ENCODE results near the gene EXO5.
"Not testable (repeated sequence)": the region's sequence is repeated elsewhere in the genome, so short reads cannot be mapped to it uniquely, and the experiment has no call there.

Gene EXO5, protein sequence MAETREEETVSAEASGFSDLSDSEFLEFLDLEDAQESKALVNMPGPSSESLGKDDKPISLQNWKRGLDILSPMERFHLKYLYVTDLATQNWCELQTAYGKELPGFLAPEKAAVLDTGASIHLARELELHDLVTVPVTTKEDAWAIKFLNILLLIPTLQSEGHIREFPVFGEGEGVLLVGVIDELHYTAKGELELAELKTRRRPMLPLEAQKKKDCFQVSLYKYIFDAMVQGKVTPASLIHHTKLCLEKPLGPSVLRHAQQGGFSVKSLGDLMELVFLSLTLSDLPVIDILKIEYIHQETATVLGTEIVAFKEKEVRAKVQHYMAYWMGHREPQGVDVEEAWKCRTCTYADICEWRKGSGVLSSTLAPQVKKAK

DNA sequence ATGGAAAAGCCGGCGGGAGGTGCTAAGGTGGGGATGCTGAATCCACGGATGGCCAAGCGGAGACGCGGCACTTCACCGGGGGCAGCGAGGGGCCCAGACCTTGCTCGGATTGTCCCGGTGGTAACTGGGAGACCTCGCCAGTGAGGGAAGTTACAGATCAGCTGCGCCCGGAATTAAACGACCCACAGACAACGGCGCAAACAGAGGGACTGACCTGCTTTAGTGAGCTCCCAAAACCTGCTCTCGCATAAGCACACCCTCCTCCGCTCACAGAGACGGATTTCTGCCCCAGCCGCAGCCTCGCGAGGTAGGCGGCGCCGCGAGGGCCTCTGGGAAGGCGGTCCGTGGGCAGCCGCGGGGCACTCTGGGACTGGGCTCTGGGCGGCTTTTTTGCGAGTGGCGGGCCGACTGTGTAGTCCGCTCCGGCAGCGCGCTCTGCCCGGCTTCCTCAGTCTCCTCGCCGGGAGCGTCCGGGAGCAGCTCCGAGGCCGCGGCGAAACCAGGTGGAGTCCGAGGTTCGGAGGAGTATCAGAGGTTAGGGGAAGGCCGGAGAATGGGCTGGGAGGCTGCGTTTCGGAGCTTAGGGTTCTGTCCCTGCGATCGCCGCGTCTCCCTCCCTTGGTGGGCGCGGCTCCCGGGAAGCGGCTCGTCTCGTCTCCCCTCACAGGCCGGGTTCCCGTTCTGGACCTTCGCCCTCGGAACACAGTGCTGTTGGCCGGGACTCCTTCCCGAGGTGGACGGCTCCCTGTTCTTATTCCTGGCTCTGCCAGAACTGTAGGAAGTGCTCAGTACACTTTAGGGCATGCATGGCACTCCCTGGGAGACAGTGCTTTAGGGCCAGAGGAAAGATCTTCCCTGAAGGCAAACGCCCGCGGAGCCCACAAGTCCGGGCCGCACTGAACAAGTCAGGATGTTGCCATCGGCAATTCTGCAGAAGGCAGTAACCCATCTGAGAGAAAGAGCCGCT, at the start of gene EXO5:
Gene EXO5 (plus strand): TSS at position 393 of the 967 bp plus-strand sequence. CDS start 5,778 bp downstream, outside the sequence.
- peak; percentile 80 for DNase-seq

DNA sequence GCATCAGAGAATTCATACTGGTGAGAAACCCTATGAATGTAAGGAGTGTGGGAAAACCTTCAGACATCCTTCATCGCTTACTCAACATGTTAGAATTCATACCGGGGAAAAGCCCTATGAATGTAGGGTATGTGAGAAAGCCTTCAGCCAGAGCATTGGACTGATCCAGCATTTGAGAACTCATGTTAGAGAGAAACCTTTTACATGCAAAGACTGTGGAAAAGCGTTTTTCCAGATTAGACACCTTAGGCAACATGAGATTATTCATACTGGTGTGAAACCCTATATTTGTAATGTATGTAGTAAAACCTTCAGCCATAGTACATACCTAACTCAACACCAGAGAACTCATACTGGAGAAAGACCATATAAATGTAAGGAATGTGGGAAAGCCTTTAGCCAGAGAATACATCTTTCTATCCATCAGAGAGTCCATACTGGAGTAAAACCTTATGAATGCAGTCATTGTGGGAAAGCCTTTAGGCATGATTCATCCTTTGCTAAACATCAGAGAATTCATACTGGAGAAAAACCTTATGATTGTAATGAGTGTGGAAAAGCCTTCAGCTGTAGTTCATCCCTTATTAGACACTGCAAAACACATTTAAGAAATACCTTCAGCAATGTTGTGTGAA, 45.5 kb upstream of the EXO5 start:
- no peak for DNase-seq

DNA sequence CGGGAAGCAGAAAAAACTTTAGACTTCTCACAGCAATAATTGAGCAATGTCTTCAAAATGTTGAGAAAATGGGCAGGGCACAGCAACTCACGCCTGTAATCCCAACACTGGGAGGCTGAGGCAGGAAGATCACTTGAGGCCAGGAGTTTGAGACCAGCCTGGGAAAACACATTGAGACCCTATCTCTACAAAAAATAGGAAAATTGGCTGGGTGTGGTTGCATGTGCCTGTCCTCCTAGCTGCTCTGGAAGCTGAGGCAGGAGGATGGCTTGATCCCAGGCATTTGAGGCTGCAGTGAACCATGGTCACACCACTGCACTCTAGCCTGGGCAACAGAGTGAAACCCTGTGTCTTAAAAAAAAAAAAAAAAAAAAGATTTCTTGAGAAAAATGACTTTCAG, 39.2 kb upstream of the EXO5 start:
- no peak for DNase-seq

DNA sequence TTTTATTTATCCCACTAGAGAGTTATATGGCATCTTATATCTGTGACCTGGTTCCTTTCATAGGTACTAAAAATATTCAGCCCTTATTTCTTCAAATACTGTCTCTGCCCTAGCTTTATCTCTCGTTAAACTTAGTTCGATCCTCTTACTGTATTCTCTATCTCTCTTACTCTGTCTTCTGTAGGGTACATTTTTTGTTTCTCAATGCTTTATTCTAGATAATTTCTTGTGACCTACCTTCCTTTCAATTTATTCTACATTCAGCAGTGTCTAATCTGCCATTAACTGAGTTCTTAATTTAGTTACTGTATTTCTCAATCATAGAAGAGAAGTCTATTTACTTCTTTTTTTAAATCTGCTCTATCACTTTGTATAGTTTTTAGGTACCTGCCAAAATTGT, 33.3 kb upstream of the EXO5 start:
- no peak for DNase-seq

DNA sequence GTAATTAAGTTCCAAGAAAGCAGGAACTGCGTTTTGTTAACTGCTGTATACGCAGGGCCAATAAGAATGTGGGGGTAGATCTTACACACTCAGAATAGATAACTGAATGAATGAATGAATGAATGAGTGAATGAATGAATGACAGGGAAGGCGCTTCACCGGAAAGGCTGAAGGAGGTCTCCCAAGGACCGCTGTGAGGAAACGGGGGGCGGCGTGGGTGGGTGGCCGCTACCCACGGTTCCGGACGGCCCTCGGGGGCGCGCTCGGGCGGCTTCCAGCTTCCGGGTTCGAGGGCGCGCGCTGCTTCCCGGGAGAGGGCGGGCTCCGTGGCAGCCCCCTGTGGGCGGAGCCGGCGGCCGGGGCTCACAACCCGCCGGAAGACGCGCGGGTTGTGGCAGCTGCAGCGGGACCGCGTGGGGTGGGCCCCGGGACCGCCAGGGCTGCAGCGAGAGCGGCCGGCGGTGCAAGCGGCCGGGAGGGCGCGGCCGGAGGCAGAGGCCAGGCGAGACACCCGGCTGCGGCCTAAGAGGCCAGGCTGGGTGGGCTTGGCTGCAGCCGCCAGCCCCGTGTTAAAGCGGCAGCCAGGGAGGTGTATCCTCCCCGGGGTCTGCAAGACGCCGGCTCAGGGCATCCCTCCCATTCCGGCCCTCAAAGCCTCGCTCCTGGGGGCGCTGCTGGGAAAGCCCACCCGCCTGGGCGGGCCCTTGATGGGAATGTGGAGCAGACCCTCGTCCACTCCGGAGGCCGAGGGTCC, 31.5 kb upstream of the EXO5 start, which contains the start of gene ZFP69:
Gene ZFP69 (plus strand): TSS at position 367 of the 754 bp plus-strand sequence. CDS start 2,072 bp downstream, outside the sequence.
- peak; percentile 74 for DNase-seq

DNA sequence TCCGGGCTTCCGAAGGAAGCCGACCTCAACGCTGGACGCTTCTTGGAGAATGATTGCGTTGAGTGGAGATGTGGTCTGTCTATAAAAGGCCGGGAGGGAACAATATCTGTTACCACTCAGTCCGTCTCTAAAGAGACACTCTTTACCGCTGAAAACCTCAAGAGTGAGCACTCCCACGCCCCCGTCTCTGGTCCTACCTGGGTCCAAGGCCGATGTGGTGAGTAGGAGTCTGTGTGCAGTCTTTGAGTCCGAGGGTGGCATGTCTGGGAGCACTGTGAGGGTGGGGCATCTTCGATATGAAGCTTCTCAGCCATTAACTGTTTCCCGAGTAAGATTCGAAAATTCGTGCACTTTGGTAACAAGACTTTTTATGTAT, 30.9 kb upstream of the EXO5 start:
- DNase-seq: peak; percentile 67

DNA sequence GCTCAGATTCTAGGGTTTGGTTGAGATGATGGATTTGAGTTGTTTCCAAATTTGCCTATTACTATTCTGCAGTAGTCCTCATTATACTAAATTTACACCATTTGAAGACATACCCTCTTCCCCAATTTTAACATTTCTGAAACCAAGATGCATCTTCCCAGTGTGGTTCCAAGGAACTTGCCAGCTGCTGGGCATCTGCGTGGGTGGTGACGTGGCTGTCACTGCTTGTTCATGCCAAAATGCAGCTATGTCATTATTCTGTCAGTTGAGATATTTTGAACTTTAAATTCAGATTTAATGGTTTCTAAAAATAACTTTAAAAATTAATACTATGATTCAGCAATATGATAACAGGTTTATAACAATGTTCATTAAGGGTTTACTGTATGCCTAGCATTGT, 30.3 kb upstream of the EXO5 start:
- DNase-seq: no peak

DNA sequence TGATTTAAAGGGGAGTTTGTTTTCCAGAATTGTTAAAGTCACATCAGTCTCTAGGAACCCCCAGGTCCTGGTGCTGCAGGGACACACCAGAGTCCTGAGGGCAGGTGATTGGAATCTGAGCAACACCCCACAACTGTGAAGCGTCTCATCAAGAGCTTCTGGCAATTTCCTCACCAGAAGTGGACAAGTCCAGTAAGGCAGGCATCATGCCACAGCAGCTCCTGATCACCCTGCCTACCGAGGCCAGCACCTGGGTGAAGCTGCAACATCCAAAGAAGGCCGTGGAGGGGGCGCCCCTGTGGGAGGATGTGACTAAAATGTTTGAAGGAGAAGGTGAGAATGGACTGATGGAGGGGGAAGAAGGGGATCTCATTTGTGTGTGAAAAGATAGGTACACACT, 29.4 kb upstream of the EXO5 start:
- no peak for DNase-seq

DNA sequence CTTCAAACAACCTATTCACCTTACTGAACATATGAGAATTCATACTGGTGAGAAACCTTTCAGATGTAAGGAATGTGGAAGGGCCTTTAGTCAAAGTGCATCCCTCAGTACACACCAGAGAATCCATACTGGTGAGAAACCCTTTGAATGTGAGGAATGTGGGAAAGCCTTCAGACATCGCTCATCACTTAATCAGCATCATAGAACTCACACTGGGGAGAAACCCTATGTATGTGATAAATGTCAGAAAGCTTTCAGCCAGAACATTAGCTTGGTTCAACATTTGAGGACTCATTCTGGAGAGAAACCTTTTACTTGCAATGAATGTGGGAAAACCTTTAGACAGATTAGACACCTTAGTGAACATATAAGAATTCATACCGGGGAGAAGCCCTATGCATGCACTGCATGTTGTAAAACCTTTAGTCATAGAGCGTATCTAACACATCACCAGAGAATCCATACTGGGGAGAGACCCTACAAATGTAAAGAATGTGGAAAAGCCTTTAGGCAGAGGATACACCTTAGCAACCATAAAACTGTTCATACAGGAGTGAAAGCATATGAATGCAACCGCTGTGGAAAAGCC, 13.2 kb upstream of the EXO5 start:
- no peak for DNase-seq

DNA sequence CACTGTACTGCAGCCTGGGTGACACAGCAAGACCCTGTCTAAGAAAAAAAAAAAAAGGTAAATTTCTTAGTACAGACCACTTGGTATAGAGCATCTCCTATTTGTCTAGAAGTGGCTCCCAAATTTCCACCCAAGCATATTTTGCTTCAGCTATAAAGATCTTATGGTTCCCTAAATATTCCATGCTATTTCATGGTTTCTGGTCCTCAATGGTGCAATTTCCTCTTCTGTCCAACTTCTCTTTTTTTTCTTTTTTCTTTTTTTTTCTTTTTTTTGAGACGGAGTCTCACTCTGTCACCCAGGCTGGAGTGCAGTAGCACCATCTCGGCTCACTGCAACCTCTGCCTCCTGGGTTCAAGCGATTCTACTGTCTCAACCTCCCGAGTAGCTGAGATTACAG, 5.9 kb upstream of the EXO5 start:
- not testable (repeated sequence) for DNase-seq

DNA sequence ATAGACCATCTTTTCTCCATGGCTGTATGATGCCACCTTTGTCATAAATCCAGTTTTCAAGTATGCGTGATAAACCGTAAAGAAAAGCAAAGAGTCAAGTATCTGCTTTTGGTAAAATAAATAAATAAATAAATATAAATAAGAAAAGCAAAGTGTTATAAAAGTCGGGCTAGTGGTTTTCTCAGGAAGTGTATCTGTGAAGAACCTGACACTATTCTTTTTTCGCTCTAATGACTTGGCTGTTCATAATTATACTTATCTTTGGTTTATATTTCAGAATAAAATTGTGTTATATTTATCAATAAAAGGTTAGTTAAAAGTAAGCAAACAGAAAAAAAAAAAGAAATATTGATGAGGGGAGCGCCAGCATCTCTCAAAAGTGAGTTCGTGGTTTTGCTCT, 594 bp upstream of the EXO5 start:
- DNase-seq: no peak

DNA sequence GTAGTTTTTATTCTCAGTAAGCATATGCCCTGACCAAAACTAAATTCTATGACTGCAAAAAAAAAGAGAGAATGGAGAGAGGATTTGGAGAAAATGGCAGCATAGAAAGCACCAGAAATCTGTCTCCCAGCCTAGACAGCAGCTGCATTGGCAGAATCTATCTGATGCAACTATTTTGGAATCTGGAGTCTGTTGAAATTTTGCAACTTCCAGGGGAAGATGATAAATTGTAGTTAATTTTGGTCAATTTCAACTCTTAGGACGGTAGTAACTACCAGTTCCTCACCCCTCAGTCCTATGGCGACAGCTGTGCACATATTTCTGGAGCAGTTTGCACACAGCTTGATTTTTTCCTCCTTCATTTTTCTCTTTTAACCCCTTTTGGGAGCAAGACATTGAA, 10.9 kb downstream of the EXO5 start:
- no peak for DNase-seq

DNA sequence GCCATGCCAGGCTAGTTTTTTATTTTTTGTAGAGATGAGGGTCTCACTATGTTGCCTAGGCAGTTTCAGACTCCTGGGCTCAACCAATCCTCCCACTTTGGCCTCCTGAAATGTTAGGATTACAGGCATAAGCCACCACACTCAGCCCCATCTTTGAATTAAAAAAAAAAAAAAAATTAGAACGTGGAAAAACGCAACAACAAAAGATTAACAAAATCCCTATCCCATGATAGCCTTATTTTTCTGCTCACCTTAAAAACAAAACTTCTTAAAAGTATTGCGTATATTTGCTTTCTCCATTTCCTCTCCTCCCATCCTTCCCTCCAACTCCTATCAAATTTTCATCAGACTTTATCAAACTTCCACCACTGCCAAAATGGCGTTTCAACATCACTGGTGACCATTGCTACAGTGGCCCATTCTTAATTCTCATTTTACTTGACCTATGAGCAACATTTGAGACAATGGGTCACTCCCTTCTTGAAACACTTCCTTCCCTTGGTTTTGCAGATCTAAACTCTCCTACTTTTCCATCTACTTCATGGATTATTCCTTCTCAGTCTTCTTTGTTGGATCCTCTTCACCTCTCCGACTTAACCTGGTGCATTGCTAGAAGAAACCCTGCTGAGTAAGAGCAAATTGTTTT, 22.3 kb downstream of the EXO5 start:
- DNase-seq: no peak

DNA sequence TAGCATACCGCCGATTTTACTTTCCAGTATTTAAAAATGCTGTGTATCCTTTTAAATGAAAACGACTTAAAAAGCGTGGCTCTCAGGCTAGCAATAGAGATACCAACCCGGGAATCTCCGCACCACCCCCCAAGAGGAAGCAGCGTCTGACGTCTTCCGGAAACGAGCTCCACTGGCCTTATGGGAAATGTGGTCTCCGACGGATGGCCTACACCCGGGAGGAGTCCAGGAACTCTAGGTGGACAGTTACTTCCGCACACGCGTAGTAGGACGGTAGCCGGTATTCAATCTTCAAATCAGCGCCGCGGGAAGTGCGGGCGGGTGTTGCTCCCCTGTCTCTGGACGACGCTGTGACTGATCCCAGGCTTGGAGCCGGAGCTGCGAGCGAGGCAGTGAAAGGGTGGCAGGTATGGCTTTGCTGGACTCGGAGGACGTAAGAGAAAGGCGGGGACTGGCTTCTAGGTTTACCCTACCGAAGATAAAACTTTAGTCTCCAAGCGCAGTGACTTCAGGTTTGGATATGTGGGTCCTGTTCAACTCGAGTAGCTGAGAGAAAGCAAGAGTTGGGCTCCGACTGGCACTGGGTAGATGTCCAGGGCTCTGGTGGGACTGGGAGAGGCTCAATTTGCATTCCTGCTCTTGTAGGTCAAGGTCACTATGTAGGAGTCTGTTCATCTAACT, 23.0 kb downstream of the EXO5 start, which contains the start of gene ZNF684:
Gene ZNF684 (plus strand): TSS at position 257 of the 681 bp plus-strand sequence. CDS start 1,530 bp downstream, outside the sequence.
- peak; percentile 95 for DNase-seq

DNA sequence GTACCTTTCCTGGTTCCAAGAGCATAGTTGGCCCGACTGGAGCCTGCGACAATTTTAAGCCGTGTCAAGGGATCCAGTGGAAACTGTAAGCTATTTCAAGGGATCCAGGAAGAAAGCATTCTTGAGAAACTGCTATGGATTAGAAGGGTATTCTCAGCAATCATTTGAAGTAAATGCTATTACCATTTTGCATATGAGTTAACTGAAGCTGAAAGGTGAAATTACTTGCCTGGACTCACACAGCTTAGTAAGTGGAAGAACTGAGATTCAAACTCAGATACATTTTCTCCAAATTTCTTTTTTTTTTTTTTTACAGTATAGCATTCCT, 23.5 kb downstream of the EXO5 start:
- DNase-seq: no peak

DNA sequence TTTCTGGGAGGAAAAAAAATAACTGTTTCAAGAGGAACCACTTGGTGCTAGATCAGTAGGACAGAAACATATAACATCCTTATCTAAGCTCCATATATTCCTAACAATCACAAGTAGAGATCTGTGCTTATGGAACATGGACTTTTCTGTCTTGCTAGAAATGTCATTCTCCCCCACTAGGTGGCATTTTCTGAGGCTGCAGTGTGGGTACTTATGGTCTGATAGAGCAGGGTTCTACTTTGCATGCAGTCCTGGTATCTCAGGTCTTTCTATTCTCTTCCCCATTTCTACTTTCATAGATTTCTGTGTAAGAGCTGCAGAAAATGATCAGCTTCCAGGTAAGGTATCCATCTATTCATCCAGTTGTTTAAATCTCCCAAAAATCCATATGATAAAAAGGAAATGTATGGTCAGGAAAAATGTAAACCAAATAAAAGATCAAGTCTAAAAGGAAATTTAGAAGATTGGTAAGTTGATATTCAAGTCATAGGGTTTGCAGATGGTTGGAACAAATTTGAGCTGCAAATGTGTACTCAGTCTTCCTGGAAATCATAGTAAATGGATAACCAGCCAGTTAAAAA, 24.4 kb downstream of the EXO5 start:
- peak; percentile 38 for DNase-seq

DNA sequence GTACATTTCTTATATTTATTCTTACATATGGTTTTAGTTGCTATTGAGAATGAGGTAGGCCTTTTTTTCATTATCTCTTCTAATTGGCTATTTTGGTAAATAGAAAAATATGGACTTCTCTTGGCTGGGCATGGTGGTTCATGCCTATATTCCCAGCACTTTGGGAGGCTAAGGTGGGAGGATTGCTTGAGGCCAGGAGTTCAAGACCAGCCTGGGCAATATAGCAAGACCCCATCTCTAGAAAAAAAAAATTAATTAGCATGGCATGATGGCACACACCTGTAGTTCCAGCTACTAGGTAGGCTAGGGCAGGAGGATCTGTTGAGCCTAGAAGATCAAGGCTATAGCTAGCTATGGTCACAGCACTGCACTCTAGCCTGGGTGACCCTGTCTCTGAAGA, 26.0 kb downstream of the EXO5 start:
- no peak for DNase-seq

DNA sequence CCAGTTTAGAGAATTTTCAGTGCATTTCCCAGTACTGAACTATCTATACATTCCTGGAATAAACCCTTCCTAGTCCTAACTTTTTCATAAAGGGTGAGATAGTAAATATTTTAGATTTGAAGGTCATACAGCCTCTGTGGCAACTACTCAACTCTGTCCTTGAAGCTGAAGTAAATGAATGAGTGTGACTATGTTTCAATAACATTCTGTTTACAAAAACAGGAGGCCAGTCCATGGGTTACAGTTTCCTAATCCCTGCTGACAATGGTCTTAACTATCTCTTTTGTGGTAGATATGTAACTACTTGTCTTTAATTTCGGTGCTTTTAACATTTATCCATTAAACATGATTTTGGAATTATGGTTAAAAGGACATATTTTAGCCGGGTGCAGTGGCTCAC, 27.2 kb downstream of the EXO5 start:
- no peak for DNase-seq

DNA sequence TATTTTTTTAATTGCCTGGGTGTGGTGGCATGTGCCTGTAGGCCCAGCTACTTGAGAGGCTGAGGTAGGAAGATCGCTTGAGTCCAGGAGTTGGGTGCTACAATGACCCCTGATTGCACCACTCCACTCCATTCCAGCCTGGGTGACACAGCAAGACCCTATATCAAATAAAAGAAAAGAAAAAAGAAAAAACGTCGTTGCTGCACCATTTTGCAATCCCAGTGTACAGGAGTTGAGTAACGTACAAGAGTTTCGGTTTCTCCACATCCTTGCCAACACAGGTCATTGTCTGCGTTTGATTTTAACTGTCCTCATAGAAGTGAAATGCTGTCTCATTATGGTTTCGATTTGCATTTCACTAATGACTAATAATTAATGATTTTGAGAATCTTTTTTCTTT, 30.8 kb downstream of the EXO5 start:
- DNase-seq: no peak

DNA sequence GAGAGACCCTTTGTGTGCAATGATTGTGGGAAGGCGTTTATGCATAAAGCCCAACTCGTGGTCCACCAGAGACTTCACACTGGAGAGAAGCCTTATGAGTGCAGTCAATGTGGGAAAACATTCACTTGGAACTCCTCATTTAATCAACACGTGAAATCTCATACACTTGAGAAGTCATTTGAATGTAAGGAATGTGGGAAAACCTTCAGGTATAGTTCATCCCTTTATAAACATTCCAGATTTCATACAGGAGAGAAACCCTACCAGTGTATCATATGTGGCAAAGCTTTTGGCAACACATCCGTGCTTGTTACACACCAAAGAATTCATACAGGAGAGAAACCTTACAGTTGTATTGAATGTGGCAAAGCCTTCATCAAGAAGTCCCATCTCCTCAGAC, 38.4 kb downstream of the EXO5 start:
- DNase-seq: no peak

DNA sequence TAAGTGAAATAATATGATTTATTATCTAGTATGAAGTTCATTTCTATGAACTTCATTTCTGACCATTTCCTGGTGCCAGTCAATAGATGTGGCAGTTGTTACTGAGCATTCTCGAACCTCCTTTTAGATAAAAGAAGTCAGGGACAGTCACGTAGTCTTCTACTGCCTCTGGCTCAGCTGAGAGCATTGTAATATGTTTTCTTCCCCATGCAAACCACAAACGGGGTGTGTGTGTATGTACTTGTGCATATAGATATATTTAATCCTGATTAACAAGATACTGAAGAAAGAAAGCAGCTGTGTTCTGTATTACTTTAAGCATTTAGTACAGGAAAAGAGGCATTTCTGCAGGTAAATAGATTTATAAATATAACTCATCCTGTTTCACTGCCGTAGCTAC, 44.5 kb downstream of the EXO5 start:
- DNase-seq: no peak

Data from NCI-H1092 treated with DMSO at 0.1 percent for 48 hours (cell line).